ENCODE measurements around the gene ISG20.

ISG20 gene

DNA sequence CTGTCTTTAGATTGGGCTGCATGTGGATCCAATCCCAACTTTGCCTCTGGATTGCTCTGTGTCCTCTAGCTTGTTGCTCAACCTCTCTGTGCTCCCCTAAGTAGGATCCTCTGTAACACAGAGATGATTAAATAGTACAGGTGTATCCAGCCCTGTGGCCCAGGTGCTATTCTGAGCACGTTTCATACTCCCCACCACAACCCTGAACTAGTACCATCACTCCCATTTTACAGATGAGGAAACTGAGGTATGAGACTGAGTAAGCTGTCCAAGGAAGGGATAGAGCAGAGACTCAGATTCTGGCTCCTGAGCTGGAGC is 7.2 kb downstream of the ISG20 start:
- TF ChIP-seq CTCF (IDR thresholded peaks at IDR 0.05; ENCODE audit: low read depth, low read length): no peak
- H3K4me3 ChIP-seq (ENCODE audit: low read depth, low read length): no peak overlapping the region

GRCh38 chr15:88646951-88647350 is 8.1 kb downstream of the ISG20 start:
- no peak for TF ChIP-seq CTCF (IDR thresholded peaks at IDR 0.05; ENCODE audit: low read depth, low read length)
- no peak overlapping the region for H3K4me3 ChIP-seq (ENCODE audit: low read depth, low read length)

- H3K4me3 ChIP-seq (ENCODE audit: low read depth, low read length): no peak overlapping the region
- TF ChIP-seq CTCF (IDR thresholded peaks at IDR 0.05; ENCODE audit: low read depth, low read length): no peak
Measured at GRCh38 chr15:88647351-88648105, 8.7 kb downstream of the ISG20 start.

DNA sequence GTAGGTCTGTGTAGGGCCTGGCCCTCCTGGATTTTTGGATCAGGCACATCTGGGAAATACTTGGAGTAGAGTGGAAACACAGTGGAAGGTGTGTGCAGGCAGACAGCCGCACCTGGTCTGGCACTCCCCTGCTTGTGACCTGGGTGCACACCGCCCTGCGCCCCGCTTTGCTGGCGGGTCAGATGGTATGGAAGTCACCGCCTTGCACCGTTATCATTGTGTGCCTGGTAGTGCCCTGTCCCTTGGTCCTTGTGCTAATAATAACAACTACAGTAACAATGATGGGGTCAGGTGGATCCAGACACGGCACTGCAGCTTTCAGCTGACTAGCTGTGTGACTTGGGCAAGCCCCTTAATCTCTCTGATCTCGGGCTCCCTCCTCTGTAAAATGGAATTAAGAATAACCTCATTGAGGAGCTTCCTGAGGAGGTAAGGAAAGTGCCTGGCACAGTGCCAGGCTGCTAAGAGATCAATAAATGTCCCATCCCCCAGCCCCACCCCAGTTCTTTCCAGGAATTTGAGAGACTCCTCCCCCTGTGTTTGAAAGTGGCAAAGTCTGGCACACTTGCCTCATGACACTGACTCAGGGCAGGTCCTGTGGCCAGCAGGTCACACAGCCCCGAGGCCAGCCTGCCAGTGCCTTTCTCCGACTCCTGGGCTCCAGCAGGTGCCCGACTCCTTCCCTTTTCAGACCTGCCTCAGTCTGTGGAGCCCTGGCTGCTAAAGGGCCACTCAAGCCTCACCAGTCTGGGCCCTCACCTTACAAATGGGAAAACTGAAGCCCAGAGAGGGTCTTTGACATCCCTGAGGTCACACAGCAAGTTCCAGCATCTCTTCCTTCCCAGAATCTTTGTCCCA is 9.8 kb downstream of the ISG20 start:
- H3K4me3 ChIP-seq (ENCODE audit: low read depth, low read length): no peak overlapping the region
- TF ChIP-seq CTCF (IDR thresholded peaks at IDR 0.05; ENCODE audit: low read depth, low read length): no peak

- TF ChIP-seq CTCF (IDR thresholded peaks at IDR 0.05; ENCODE audit: low read depth, low read length): no peak
Measured at GRCh38 chr15:88649286-88649733, 10.5 kb downstream of the ISG20 start.

DNA sequence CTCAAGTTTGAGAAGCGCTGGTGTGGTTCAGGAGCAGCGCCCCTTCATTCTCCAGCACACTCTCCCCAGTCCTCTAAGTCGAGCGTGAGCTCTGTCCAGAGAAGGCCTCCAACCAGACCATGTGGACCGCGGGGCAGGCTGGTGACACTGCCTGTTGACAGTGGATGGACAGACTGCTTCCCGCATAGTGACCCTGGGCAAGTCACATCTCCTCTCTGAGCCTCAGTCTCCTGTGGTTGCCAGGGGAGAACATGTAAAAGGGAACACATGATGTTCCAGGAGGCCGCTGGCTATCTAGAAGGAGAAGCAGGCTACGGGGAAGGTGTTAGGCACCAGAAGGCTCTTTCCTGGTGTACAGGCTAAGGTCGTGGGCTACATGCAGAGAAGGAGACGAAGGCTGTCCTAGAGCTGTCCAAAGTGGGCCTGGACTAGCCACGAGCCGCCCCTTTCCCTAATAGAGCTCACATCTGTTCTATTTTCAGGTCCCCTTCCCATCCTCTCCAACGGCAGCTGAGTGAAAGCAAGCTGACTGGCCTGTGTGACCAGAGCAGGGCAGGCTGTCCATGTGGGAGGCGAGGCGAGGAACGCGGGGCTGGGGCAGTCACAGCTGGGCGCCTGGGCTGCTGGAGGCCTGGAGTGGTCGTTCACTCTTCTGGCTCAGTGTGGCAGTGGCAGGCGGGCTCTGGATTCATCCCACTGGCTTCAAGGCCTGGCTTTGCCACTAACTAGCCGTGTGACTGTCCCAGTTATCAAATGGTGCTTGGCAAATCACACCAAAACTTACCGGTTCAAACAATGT is 11.1 kb downstream of the ISG20 start:
- no peak for TF ChIP-seq CTCF (IDR thresholded peaks at IDR 0.05; ENCODE audit: low read depth, low read length)
- no peak overlapping the region for H3K4me3 ChIP-seq (ENCODE audit: low read depth, low read length)

More at GRCh38 chr15:88649286-88649733, 10.5 kb downstream of the ISG20 start:
- no peak overlapping the region for H3K4me3 ChIP-seq (ENCODE audit: low read depth, low read length)

All from WI38 (cell line).